BLaER1 treated with 17β-estradiol and CSF1 and Interleukin-3, amounts not matched to agents 10 nM and 100 nM (cell line): Measurements from ENCODE around the gene SMIM1.
"Not testable (repeated sequence)": the region's sequence is repeated elsewhere in the genome, so short reads cannot be mapped to it uniquely, and the experiment has no call there.

Experiments
- H3K27ac ChIP-seq, 11 experiments: shearing (Covaris generic); formaldehyde crosslinking; 2 replicates each; pipeline ENCODE4 v1.8.1; 2022
- H3K27me3 ChIP-seq, 11 experiments: shearing (Covaris generic); formaldehyde crosslinking; 2 replicates each; pipeline ENCODE4 v1.8.1; 2022
- H3K36me3 ChIP-seq, 11 experiments: shearing (Covaris generic); formaldehyde crosslinking; 2 replicates each; pipeline ENCODE4 v1.8.1; 2022
- H3K4me1 ChIP-seq, 10 experiments: shearing (Covaris generic); formaldehyde crosslinking; 2 replicates each; pipeline ENCODE4 v1.8.1; 2022
- H3K4me2 ChIP-seq, 11 experiments: shearing (Covaris generic); formaldehyde crosslinking; 2 replicates each; pipeline ENCODE4 v1.8.1; 2022
- H3K4me3 ChIP-seq, 10 experiments: shearing (Covaris generic); formaldehyde crosslinking; 2 replicates each; pipeline ENCODE4 v1.8.1; 2022
- H3K9ac ChIP-seq, 11 experiments: shearing (Covaris generic); formaldehyde crosslinking; 2 replicates each; pipeline ENCODE4 v1.8.1; 2022
- H3K9me3 ChIP-seq, 11 experiments: shearing (Covaris generic); formaldehyde crosslinking; replicated peaks in 1 of 11; 2 replicates each; pipeline ENCODE4 v1.8.1; 2022
- H4K20me1 ChIP-seq, 11 experiments: shearing (Covaris generic); formaldehyde crosslinking; 2 replicates each; pipeline ENCODE4 v1.8.1; 2022
- Cebpa-rat ChIP-seq, 11 experiments: shearing (Covaris generic); IDR thresholded peaks; 2 replicates each; pipeline ENCODE4 v1.8.1; 2022

SMIM1 gene

DNA sequence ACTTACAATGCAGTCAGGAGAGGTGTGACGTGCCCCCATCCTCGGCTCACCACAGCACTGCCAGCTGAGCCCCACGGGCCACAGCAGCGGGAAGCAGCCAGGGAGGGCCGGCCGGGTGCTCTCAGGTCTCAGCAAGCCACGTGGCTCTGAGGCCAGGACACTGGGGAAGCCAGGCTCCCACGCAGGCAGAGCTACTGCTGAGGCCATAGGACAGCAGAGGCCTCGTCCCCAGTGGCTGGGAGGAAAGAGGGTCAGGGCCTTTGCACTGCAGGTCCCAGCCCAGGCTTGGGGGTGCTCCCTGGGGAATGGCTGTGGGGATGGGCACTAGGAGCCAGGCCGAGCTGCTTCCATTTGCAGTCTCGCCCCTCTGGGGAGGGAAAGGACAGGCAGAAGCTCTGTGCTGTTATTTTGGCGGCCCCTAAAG, 18.0 kb downstream of the SMIM1 start:
- H3K36me3 ChIP-seq: peaks cover 32 to 67% (median 46%) of the 10 kb centered on the region in 11 experiments
- TF ChIP-seq Cebpa-rat (IDR thresholded peaks at IDR 0.05): no peak
- peaks cover 99 to 100% (median 100%) of the 10 kb centered on the region in 11 experiments for H4K20me1 ChIP-seq
- H3K27me3 ChIP-seq: no peaks in the 10 kb centered on the region
- H3K9ac ChIP-seq: peak overlapping the region in 10 of 11 experiments; percentile 9 to 71 (median 44); a peak in 15 of 22 replicates
- peaks cover 65 to 90% (median 85%) of the 10 kb centered on the region in 10 experiments for H3K4me1 ChIP-seq
- no peak overlapping the region for H3K27ac ChIP-seq
- H3K4me2 ChIP-seq: peak overlapping the region; percentile 80 to 98 (median 87)
- no peaks in the 10 kb centered on the region for H3K9me3 ChIP-seq
- H3K4me3 ChIP-seq: no peak overlapping the region

GRCh38 chr1:3790952-3791351, 18.4 kb downstream of the SMIM1 start:
- H4K20me1 ChIP-seq: peaks cover 96 to 100% (median 100%) of the 10 kb centered on the region in 11 experiments
- no peak overlapping the region for H3K4me3 ChIP-seq
- no peak for TF ChIP-seq Cebpa-rat (IDR thresholded peaks at IDR 0.05)
- H3K4me2 ChIP-seq: peak overlapping the region; percentile 80 to 98 (median 87)
- H3K27ac ChIP-seq: no peak overlapping the region
- peaks cover 66 to 87% (median 83%) of the 10 kb centered on the region in 10 experiments for H3K4me1 ChIP-seq
- peaks cover 28 to 63% (median 42%) of the 10 kb centered on the region in 11 experiments for H3K36me3 ChIP-seq
- no peaks in the 10 kb centered on the region for H3K9me3 ChIP-seq
- H3K27me3 ChIP-seq: no peaks in the 10 kb centered on the region
- peak overlapping the region in 7 of 11 experiments; percentile 34 to 71 (median 64); a peak in 9 of 22 replicates for H3K9ac ChIP-seq

GRCh38 chr1:3795453-3796214, 23.1 kb downstream of the SMIM1 start:
- H4K20me1 ChIP-seq: peaks cover 49 to 56% (median 56%) of the 10 kb centered on the region in 11 experiments

DNA sequence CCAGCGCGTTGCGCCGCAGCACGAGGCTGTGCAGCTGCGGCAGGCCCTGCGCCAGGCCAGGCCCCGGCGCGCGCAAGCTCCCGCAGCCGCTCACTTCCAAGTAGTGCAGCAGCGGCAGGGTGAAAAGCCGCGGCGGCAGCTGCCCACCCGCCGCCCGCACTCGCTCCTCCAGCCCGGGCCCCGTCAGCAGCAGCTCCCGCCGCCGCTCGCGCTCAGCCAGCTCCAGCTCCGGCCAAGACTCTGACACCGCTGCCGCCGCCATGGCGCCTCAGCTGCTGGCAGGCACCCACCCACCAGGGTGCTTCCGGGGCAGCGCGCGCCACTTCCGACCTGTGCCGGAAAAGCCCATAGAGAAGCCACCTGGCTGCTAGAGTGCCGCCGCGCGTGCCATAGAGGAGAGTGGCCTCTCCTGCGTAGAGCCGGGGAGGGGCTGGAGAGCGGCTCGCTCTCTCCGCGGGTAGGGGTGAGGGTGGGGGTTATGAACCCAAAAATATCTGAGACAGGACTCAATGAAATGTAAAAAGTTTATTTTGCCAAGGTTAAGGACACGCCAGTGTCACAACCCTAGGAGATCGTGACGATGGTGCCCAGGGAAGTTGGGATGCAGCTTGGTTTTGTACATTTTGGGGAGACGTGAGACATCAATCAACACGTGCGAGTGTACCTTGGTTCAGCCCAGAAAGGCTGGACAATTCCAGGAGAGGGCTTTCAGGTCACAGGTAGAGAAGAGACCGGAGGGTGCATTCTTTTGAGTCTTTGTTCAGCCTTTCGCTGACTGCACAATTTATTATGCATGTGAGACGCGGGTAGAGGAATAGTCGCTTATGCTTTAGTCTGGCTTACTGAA, 23.9 kb downstream of the SMIM1 start, which contains the start of gene LRRC47:
Gene LRRC47 (minus strand): TSS at position 284 of the 847 bp plus-strand sequence. CDS start 22 bp downstream, at position 262.
- H3K27ac ChIP-seq: peak within 1 kb of the TSS; percentile 55 to 88 (median 82)
- peak within 1 kb of the TSS; percentile 88 to 99 (median 93) for H3K4me3 ChIP-seq
- no peak for TF ChIP-seq Cebpa-rat (IDR thresholded peaks at IDR 0.05)
- H4K20me1 ChIP-seq: peaks cover 41 to 48% (median 48%) of the 10 kb centered on the region in 11 experiments
- H3K9ac ChIP-seq: peak within 1 kb of the TSS; percentile 82 to 95 (median 88)
- H3K27me3 ChIP-seq: no peaks in the 10 kb centered on the region
- peaks cover 0 to 9% (median 0%) of the 10 kb centered on the region in 11 experiments; a peak in 1 of 22 replicates for H3K9me3 ChIP-seq
- H3K4me1 ChIP-seq: peaks cover 29 to 45% (median 38%) of the 10 kb centered on the region in 10 experiments
- H3K36me3 ChIP-seq: peaks cover 9 to 30% (median 22%) of the 10 kb centered on the region in 11 experiments; a peak in 18 of 22 replicates
- peak within 1 kb of the TSS; percentile 87 to 99 (median 98) for H3K4me2 ChIP-seq

More at GRCh38 chr1:3795453-3796214, 23.1 kb downstream of the SMIM1 start:
- peak overlapping the region; percentile 82 to 95 (median 88) for H3K9ac ChIP-seq
- peak overlapping the region; percentile 87 to 99 (median 98) for H3K4me2 ChIP-seq
- peak overlapping the region; percentile 88 to 99 (median 93) for H3K4me3 ChIP-seq
- peaks cover 0 to 4% (median 0%) of the 10 kb centered on the region in 11 experiments; a peak in 1 of 22 replicates for H3K9me3 ChIP-seq
- peaks cover 36 to 53% (median 45%) of the 10 kb centered on the region in 10 experiments for H3K4me1 ChIP-seq
- H3K27ac ChIP-seq: peak overlapping the region; percentile 55 to 88 (median 82)
- H3K36me3 ChIP-seq: peaks cover 12 to 37% (median 22%) of the 10 kb centered on the region in 11 experiments; a peak in 20 of 22 replicates
- H3K27me3 ChIP-seq: no peaks in the 10 kb centered on the region
- TF ChIP-seq Cebpa-rat (IDR thresholded peaks at IDR 0.05): no peak

DNA sequence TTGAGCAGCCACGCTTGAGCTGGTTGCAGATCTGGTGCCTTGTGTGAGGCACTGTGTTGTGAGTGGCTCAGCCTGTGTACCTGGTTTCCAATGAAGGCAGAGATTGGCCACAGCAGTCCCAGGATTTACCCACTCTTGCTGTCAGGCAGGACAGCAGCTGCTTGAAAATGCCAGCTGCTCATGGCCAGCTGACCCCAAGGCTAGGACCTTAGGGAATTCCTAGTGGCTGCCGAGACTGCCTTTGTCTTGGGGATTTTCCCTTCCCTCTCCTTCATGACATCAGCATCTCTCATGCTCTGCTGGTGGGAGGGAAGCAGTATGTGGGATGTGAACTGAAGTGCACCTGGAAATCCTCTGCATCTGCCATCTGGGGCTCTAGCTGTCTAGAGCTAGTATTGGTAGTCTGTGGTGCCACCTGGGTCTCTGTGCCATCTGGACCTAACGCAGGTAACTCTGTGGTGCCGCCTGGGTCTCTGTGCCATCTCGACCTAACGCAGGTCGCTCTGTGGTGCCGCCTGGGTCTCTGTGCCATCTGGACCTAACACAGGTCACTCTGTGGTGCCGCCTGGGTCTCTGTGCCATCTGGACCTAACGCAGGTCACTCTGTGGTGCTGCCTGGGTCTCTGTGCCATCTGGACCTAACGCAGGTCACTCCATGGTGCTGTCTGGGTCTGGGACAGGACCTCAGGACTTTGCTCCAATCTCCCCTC, 27.6 kb downstream of the SMIM1 start:
- H4K20me1 ChIP-seq: peaks cover 5 to 11% (median 11%) of the 10 kb centered on the region in 11 experiments; a peak in 18 of 22 replicates
- peaks cover 0 to 9% (median 0%) of the 10 kb centered on the region in 11 experiments; a peak in 1 of 22 replicates for H3K9me3 ChIP-seq
- TF ChIP-seq Cebpa-rat (IDR thresholded peaks at IDR 0.05): no peak
- H3K4me1 ChIP-seq: peaks cover 9 to 18% (median 11%) of the 10 kb centered on the region in 10 experiments
- H3K36me3 ChIP-seq: no peaks in the 10 kb centered on the region
- no peak overlapping the region for H3K4me2 ChIP-seq
- no peak overlapping the region for H3K9ac ChIP-seq
- no peaks in the 10 kb centered on the region for H3K27me3 ChIP-seq
- no peak overlapping the region for H3K27ac ChIP-seq
- no peak overlapping the region for H3K4me3 ChIP-seq

GRCh38 chr1:3800795-3801194, 28.2 kb downstream of the SMIM1 start:
- not testable (repeated sequence) for H3K27me3 ChIP-seq, H3K27ac ChIP-seq, H4K20me1 ChIP-seq, H3K4me3 ChIP-seq, H3K4me2 ChIP-seq, H3K9me3 ChIP-seq, H3K9ac ChIP-seq, H3K36me3 ChIP-seq
- peaks cover 5 to 14% (median 7%) of the 10 kb centered on the region in 10 experiments; a peak in 17 of 20 replicates for H3K4me1 ChIP-seq

DNA sequence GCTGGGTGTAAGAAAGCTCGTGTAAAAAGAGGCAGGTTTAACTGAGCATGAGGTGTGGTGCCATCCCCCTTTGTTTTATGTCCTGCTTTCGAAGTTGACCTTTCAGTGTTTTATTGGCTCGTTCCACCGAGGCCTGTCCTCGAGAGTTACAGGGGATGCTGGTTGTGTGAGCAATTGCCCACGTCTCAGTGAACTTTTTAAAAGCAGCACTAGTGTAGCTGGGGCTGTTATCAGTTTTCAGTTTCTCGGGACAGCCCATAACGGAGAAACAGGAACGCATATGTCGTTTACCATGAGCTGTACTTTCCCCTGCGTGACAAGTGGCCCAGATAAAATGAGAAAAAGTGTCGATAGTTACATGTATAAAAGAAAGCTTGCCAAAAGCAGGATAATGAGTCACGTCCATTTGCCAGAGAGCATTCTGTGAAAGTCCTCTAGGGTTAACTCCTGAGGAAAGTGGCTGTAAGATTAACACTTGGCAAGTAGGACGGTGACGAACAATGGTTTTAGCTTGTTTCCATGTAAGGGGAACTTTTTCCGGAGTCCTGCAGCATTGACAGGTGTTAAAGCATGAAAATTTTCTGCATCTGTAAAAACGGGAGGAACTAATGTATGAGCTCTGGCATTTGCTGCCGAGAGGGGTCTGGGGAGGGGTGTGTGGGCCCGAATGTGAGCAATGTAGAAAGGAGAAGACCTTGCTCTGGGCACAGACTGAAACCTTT, 31.5 kb downstream of the SMIM1 start:
- H3K9ac ChIP-seq: no peak overlapping the region
- no peaks in the 10 kb centered on the region; a peak in 1 of 22 replicates for H3K36me3 ChIP-seq
- H3K4me3 ChIP-seq: no peak overlapping the region
- H3K4me2 ChIP-seq: no peak overlapping the region
- H3K27ac ChIP-seq: no peak overlapping the region
- no peaks in the 10 kb centered on the region for H3K27me3 ChIP-seq
- peaks cover 0 to 6% (median 0%) of the 10 kb centered on the region in 10 experiments; a peak in 1 of 20 replicates for H3K4me1 ChIP-seq
- TF ChIP-seq Cebpa-rat (IDR thresholded peaks at IDR 0.05): no peak
- H3K9me3 ChIP-seq: peaks cover 12 to 36% (median 25%) of the 10 kb centered on the region in 11 experiments
- H4K20me1 ChIP-seq: no peaks in the 10 kb centered on the region

DNA sequence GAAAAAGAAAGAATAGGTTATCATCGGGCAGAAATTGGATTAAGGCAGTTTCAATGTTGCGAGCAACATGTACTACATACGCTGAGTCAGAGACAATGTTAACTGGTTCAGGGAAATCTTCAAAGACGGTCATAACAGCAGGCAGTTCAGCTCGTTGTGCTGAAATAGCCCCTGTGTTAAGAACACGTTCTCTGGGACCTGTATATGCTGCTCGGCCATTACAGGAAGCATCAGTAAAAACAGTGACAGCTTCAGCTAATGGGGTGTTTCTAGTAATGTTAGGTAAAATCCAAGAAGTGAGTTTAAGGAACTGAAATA, 32.0 kb downstream of the SMIM1 start:
- not testable (repeated sequence) for H3K4me2 ChIP-seq, H3K27ac ChIP-seq, H3K36me3 ChIP-seq, H3K27me3 ChIP-seq, H3K4me3 ChIP-seq, H4K20me1 ChIP-seq, H3K4me1 ChIP-seq, H3K9ac ChIP-seq
- peaks cover 12 to 36% (median 25%) of the 10 kb centered on the region in 11 experiments for H3K9me3 ChIP-seq
